ENCODE results near the gene ETHE1.
"Not testable (repeated sequence)": the region's sequence is repeated elsewhere in the genome, so short reads cannot be mapped to it uniquely, and the experiment has no call there.

The ETHE1 gene

DNA sequence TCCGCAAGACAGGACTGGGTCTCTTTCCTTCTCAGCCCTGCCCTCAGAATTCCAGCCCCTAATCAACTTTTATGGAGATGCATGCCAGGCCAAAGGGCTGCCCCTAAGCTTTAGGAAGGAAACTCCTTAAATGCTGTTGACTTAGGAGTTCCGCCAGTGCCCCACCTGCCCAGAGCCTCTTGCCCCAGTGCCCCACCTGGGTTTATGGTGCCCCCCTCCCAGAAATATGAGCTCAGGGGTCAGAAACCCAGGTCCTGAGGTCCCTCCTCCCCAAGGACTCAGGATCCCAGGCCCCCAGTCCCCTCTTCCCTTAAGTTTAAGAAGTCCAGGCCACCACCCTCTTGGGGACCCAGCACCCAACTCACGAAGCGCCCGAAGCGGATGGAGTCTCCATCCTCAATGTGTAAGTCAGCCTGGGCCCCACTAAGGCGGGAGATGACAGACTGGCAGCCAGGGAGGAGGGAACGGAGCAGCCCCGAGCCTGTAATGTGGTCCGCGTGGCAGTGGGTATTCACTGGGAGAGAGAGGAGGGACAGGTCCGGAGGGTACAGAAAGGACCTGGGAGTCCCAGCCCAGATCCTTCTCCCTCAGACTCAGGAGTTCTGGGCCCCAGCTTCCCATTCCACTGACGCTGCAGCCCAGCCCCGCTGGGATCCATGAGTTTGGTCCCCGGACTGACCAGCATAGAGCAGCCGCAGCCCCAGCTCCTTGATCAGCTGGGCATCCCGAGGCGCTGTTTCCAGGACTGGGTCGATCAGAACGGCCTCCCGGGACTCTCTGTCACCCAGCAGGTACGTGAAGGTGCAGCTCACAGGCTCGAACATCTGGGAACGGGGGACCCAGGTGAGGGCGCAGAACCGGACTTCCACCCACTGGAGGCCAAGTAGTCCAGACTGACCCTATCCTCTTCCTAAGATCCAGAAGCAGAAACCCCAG is 897 bp downstream of the ETHE1 start:
- peak overlapping the region; percentile 74 for H3K4me3 ChIP-seq (ENCODE audit: low read depth, low read length)

GRCh38 chr19:43524922-43525835 is 1.8 kb downstream of the ETHE1 start:
- H3K4me3 ChIP-seq (ENCODE audit: low read depth, low read length): peak overlapping the region; percentile 74

GRCh38 chr19:43523696-43524095 is 3.3 kb downstream of the ETHE1 start:
- not testable (repeated sequence) for H3K4me3 ChIP-seq (ENCODE audit: low read depth, low read length)

DNA sequence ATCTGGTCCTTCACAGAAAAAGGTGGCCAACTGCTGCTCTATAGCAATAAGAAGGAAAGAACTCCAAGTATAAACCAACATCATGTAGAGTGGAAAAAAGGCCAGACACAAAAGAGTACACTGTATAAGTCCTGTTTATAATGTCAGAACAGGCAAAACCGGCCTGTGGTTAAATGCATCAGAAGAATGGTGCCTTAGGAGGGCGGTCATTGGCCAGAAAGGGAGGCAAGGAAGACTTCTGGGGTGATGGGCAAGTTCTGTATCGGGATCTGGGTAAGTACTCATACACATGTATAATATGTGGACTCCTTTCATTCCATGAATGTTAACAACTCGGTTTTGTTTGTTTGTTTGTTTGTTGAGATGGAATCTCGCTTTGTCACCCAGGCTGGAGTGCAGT is 4.1 kb downstream of the ETHE1 start:
- H3K4me3 ChIP-seq (ENCODE audit: low read depth, low read length): no peak overlapping the region

DNA sequence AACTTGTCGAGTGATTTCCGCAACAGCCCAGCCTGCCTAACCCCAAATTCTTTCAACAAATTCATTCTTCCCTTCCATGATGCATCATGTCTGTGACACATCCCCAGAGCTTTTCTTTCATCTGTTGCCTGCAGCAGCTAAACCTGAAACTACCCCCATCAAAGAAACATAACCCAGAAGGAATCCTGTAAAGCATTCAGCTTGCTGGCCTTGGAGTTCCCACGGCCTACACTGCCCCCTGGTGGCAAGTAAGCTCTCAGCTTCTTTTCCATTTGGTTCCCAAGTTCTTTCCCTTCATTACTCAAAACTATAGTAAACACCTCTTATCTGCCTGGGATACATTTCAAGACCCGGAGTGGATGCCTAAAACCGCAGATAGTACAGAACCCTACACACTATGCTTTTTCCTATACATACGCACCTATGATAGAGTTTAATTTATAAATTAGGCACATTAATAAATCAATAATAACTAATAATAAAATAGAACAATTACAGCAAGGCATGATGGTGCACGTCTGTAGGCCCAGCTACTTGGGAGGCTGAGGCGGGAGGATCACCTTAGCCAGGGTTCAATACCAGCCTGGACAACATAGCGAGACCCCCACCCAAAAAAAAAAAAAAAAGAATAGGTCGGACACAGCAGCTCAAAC is 7.4 kb downstream of the ETHE1 start:
- H3K4me3 ChIP-seq (ENCODE audit: low read depth, low read length): no peak overlapping the region

- no peak overlapping the region for H3K4me3 ChIP-seq (ENCODE audit: low read depth, low read length)
These were observed 8.9 kb downstream of the ETHE1 start for GRCh38 chr19:43518051-43518450.

- not testable (repeated sequence) for H3K4me3 ChIP-seq (ENCODE audit: low read depth, low read length)
These were observed 14.6 kb downstream of the ETHE1 start for GRCh38 chr19:43512399-43512798.

- no peak overlapping the region for H3K4me3 ChIP-seq (ENCODE audit: low read depth, low read length)
These were observed 15.7 kb downstream of the ETHE1 start for GRCh38 chr19:43511324-43511723.

DNA sequence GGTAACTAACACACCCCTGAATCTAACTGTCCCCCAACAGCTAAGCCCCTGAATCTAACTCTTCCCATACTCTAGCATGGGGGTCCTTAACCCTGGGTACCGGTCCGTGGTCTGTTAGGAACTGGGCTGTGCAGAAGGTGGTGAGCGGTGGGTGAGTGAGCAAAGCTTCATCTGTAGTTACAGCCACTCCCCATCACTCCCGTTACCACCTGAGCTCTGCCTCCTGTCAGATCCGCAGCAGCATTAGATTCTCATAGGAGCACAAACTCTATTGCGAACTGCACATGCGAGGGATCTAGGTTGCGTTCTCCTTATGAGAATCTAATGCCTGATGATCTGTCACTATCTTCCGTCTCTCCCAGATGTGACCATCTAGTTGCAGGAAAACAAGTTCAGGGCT is 16.3 kb downstream of the ETHE1 start:
- no peak overlapping the region for H3K4me3 ChIP-seq (ENCODE audit: low read depth, low read length)

DNA sequence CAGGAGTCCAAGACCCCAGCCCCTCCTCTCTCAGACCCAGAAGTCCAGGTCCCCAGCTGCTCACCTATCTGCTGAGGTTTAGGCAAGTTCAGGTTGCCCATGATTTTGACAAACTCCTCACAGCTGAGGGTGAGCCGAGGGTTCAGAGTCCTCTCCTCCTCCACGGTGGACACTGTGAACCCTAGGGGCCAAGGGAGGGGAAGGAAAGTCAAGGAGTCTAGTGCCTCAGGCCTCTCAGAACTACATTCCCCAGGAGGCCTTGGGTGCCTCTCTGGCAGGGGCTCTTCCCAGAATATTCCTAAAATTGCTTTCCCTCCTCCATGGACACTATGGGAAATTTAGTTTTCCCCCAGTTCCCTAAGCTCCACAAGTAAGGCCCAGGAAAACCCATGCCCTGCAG is 19.1 kb downstream of the ETHE1 start:
- H3K4me3 ChIP-seq (ENCODE audit: low read depth, low read length): no peak overlapping the region

- H3K4me3 ChIP-seq (ENCODE audit: low read depth, low read length): no peak overlapping the region
These were observed 20.4 kb downstream of the ETHE1 start for GRCh38 chr19:43506629-43507028.

DNA sequence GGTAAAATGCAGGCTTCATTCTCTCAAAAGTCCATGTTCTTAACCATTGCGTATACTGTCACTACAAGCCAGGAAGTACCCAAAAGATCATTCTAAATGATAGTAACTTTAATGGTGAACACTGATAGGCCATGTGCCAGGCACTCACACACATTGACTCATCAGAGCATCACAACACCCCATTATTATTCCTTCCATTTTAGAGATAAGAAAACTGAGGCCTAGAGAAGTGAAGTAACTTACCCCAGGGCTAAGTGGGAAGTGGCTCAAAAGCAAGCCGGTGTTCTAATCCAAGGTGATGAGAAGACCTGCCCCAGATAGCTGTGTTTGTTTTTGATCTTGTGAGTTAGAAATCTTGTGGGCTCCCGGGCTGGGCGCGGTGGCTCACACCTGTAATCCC is 21.1 kb downstream of the ETHE1 start:
- no peak overlapping the region for H3K4me3 ChIP-seq (ENCODE audit: low read depth, low read length)

GRCh38 chr19:43505186-43505456 is 21.9 kb downstream of the ETHE1 start:
- H3K4me3 ChIP-seq (ENCODE audit: low read depth, low read length): peak overlapping the region; percentile 63

GRCh38 chr19:43504426-43505185 is 22.4 kb downstream of the ETHE1 start, which contains the start of gene PHLDB3:
Gene PHLDB3 (minus strand): TSS chr19:43504746. CDS start chr19:43504118, 628 bp downstream.
- peak within 1 kb of the TSS; percentile 63 for H3K4me3 ChIP-seq (ENCODE audit: low read depth, low read length)

DNA sequence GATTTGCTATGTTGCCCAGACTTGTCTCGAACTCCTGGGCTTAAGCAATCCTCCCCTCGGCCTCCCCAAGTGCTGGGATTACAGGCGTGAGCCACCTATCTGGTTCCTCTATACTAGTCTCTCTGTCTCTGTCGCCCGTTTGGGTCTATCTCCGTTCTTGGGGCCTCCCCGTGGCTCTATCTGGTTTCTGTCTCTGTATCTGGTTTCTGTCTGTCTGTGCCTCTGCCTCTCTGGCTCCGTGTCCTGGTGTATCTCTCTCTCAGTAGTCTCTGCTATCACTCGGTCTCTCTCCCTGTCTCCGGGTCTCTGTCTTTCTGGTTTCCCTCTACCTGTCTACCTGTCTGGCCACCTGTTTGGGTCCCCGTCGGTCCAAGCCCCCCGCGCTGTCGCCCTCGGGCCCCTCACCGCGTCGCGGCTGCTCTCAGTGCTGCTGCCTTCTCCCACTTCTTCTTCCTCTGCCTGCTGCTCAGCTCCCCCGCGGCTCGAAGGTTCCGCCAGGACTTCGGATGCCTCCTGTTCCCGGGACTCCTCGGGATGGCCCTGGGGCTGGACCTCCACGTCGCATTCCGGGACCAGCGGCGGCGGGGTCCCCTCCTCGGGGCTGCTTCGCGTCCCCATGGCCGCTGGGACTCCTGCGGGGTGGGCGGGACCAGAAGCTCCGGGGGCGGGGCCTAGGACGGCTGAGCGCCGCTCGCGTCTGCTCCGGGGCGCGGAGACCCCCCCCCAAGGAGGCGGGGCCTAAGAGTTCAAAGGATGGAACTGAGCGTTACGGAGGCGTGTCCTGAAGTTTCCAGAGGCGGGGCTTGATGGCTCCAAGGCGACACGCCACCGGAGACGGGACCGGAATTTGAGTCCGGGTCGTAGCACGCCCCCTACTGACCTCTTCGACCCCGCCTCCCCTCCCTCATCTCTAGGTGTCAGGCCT is 23.2 kb downstream of the ETHE1 start:
- H3K4me3 ChIP-seq (ENCODE audit: low read depth, low read length): peak overlapping the region; percentile 63

DNA sequence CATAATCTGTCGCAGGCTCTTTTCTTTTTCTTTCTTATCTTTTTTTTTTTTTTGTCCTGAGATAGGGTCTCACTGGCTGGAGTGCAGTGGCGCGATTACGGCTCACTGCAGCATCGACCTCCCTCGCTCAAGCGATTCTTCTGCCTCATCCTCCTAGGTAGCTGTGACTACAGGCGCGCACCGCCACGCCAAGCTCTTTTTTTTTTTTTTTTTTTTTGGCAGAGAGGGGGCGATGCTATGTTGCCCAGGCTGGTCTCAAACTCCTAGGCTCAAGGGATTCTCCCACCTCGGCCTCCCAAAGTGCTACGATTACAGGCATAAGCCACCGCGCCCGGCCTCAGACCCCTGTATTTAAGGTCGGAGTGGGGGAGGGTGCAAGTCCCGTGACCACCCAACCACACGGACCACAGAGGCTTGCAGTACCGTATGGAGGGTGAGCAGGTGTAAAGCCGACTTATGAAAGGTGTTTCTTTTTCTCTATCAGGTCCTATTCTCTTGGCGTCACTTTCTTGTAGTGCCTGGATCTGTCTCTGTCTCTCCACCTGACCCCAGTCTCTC is 24.5 kb downstream of the ETHE1 start:
- no peak overlapping the region for H3K4me3 ChIP-seq (ENCODE audit: low read depth, low read length)

GRCh38 chr19:43501661-43502418 is 25.2 kb downstream of the ETHE1 start:
- H3K4me3 ChIP-seq (ENCODE audit: low read depth, low read length): no peak overlapping the region

DNA sequence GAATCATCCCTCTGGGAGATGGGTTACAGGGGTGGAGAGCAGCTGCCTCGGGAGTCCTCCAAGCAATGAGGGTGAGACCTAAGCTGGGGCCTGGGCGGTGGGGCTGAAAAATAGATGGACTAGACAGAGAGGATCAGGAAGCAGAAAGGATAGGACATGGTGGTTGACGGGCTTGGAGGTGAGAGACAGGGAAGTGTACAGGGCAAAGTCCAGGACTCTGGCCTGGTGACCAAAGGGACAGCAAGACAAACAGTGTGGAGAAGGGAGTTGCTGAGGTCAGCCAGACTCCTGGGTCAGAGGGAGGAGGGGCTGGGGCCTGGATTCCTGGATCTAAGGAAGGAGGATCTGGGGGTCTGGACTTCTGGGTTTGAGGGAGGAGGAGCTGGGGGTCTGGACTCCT is 28.0 kb downstream of the ETHE1 start:
- no peak overlapping the region for H3K4me3 ChIP-seq (ENCODE audit: low read depth, low read length)

Measured in iPS-11a (cell line).